ENCODE measurements around the gene ALG2.
"Not testable (repeated sequence)": the region's sequence is repeated elsewhere in the genome, so short reads cannot be mapped to it uniquely, and the experiment has no call there.

The ALG2 gene

DNA sequence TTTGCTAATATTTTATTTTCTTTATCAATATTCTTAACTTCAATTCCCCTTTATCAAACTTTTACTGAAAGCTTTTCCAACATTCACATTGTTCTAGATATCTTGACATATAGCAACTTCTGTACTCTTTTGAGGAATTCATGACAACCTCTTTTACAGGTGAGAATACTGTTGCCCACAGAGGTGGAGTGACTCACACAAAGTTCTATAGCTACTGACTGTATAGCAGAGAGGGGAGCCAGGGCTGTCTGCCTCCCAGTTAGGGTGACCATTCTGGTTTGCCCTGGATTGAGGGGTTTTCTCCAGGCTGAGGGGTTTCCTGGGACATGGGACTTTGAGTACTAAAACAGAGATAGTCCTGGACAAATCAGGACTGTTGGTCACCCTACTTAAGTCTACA lies 16.6 kb upstream of the ALG2 start:
- no peak for DNase-seq (ENCODE audit: low read depth)
- no peak overlapping the region for H3K4me3 ChIP-seq (ENCODE audit: control insufficient read depth, low read depth, low read length)
- TF ChIP-seq, protein P1, sequence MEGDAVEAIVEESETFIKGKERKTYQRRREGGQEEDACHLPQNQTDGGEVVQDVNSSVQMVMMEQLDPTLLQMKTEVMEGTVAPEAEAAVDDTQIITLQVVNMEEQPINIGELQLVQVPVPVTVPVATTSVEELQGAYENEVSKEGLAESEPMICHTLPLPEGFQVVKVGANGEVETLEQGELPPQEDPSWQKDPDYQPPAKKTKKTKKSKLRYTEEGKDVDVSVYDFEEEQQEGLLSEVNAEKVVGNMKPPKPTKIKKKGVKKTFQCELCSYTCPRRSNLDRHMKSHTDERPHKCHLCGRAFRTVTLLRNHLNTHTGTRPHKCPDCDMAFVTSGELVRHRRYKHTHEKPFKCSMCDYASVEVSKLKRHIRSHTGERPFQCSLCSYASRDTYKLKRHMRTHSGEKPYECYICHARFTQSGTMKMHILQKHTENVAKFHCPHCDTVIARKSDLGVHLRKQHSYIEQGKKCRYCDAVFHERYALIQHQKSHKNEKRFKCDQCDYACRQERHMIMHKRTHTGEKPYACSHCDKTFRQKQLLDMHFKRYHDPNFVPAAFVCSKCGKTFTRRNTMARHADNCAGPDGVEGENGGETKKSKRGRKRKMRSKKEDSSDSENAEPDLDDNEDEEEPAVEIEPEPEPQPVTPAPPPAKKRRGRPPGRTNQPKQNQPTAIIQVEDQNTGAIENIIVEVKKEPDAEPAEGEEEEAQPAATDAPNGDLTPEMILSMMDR (conservative IDR thresholded peaks at IDR 0.05; ENCODE audit: control insufficient read depth, insufficient read depth, low read depth, low read length), result no peak

DNA sequence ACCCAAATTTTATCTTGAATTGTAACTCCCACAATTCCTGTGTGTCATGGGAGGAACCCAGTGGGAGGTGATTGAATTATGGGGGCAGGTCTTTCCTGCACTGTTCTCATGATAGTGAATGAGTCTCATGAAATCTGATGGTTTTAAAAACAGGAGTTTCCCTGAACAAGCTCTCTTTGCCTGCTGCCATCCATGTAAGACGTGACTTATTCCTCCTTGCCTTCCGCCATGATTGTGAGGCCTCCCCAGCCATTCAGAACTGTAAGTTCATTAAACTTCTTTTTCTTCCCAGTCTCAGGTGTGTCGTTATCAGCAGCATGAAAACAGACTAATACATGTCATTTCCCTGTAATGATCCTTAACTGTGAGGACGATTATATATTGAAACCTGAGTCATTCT lies 16.1 kb upstream of the ALG2 start:
- H3K4me3 ChIP-seq (ENCODE audit: control insufficient read depth, low read depth, low read length); DNase-seq (ENCODE audit: low read depth): not testable (repeated sequence)

DNA sequence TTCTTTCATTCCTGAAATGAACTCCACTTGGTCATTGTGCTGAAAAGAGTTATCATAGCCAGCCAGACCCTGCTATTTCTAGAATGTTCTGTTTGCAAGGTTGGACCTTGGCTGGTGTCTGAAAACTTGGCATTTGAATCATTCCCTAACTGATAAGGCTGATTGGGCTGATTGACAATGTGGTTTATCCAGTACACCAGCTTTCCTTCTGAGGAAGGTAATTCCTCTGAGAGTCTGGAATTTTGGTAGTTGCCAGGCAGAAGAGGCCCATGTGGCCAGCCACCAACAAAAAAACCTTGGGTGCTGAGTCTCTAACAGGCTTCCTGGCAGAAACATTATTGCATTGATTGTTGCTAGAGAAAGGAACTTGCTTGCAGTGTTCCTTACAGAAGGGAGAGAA lies 15.6 kb upstream of the ALG2 start:
- no peak for DNase-seq (ENCODE audit: low read depth)

DNA sequence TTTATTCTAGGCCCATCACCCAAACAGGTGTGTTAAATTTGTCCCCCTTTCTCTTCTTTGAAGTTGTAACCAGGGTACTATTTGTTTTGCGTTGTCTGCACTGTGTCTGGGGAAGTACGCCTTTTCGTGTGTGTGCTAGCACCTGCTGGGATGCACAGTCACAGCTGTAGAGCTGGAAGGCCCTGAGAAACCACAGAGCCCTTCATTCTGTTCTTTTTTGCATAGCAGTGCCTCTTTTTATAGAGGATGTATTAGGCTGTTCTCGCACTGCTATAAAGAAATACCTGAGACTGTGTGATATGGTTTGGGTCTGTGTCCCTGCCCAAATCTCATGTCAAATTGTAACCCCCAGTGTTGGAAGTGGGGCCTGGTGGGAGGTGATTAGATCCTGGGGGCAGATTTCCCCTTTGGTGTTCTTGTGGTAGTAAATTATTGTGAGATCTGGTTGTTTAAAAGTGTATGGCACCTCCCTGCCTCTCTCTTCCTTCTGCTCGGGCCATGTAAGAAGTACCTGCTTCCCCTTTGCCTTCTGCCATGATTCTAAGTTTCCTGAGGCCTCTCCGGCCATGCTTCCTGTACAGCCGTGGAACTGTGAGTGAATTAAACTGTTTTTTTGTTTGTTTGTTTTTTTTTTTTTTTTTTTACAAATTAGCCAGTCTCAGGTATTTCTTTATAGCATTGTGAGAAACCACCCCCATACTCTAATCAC lies 14.3 kb upstream of the ALG2 start:
- no peak for DNase-seq (ENCODE audit: low read depth)
- no peak overlapping the region for H3K4me3 ChIP-seq (ENCODE audit: control insufficient read depth, low read depth, low read length)
- TF ChIP-seq, protein P1 (conservative IDR thresholded peaks at IDR 0.05; ENCODE audit: control insufficient read depth, insufficient read depth, low read depth, low read length), result no peak

More for the DNA sequence above, 15.6 kb upstream of the ALG2 start:
- no peak overlapping the region for H3K4me3 ChIP-seq (ENCODE audit: control insufficient read depth, low read depth, low read length)
- TF ChIP-seq, protein P1 (conservative IDR thresholded peaks at IDR 0.05; ENCODE audit: control insufficient read depth, insufficient read depth, low read depth, low read length), result no peak

DNA sequence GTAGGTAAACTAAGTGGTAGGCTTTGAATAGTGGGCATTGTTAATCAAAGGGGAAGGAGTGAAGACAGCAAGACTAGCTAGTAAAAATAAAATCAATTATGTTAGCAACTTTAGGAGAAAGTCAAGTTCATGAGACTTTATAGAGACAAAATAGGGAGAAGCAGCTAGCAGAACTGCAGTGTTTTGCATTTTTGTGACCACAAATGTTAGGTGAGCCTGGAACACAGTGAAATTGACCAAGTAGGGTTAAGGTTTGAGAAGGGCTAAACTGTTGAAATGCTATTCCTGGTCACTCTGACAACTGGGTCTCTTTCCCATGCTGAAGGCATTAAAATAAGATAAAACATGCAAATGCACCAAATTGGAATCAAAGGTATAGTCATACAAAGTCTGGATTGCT lies 13.3 kb upstream of the ALG2 start:
- DNase-seq (ENCODE audit: low read depth), result no peak

DNA sequence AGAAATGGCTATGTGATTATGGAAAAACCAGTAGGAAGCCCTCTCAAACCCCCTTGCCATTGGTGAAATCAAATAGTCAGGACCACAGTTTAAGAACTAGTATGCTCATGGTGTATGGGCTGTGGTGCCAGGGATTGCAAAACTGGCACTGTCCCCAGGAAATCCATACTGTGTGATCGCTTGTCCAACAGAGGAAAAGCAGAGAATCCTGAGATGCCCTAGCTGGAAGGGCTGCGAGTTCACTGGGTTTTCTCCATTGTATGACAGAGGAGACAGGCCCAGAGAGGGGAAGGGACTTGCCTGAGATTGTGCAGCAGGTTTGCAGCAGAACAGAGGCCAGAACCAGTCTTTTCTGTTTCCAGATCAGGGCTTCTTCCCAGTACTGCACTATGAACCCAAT lies 12.9 kb upstream of the ALG2 start:
- no peak overlapping the region for H3K4me3 ChIP-seq (ENCODE audit: control insufficient read depth, low read depth, low read length)
- TF ChIP-seq, protein P1 (conservative IDR thresholded peaks at IDR 0.05; ENCODE audit: control insufficient read depth, insufficient read depth, low read depth, low read length), result no peak
- DNase-seq (ENCODE audit: low read depth), result no peak

More for the DNA sequence above, 13.3 kb upstream of the ALG2 start:
- no peak overlapping the region for H3K4me3 ChIP-seq (ENCODE audit: control insufficient read depth, low read depth, low read length)
- TF ChIP-seq, protein P1 (conservative IDR thresholded peaks at IDR 0.05; ENCODE audit: control insufficient read depth, insufficient read depth, low read depth, low read length), result no peak

DNA sequence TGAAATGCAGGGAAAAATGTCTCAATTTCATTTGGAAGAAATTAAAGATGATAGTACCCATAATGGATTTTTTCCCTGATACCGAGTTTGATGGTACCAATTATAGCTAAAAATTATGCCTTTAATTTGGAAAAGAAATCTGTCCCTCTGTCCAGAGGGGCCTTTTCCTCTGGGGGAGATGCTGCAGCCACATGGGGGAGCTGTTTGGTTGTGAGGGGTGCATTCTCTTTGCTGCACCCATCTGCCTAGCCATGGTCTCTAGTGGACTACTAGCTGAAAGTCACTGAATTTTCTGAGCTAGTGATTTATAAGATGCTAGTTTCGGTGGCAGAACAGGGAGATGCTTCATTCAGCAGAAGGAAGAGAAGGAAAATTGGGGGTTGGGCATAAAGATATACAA lies 10.0 kb upstream of the ALG2 start:
- peak; percentile 22 for DNase-seq (ENCODE audit: low read depth)
- no peak overlapping the region for H3K4me3 ChIP-seq (ENCODE audit: control insufficient read depth, low read depth, low read length)
- TF ChIP-seq, protein P1 (conservative IDR thresholded peaks at IDR 0.05; ENCODE audit: control insufficient read depth, insufficient read depth, low read depth, low read length), result peak; percentile 65

Measured in fibroblast of mammary gland (primary cell).